Nephron progenitor cell (in vitro differentiated cells): ENCODE measurements around the gene GSTM5.
"Not testable (repeated sequence)": the region's sequence is repeated elsewhere in the genome, so short reads cannot be mapped to it uniquely, and the experiment has no call there.

Experiments
- DNase-seq: peaks from one replicate; pipeline ENCODE4 v3.0.0; 2021
- H3K27ac Mint-ChIP-seq: 2 replicates; pipeline ENCODE4 v1.8.0; 2021; ENCODE audit warnings: mild to moderate bottlenecking, moderate library complexity, mixed read lengths
- H3K27me3 Mint-ChIP-seq: 2 replicates; pipeline ENCODE4 v1.8.0; 2021; ENCODE audit warnings: mild to moderate bottlenecking, low read depth, mixed read lengths; ENCODE audit not compliant: poor library complexity
- H3K36me3 Mint-ChIP-seq: 2 replicates; pipeline ENCODE4 v1.8.0; 2021; ENCODE audit warnings: low read depth, mixed read lengths
- H3K4me1 Mint-ChIP-seq: 2 replicates; pipeline ENCODE4 v1.8.0; 2021; ENCODE audit warnings: mixed read lengths
- H3K4me3 Mint-ChIP-seq: 2 replicates; pipeline ENCODE4 v1.8.0; 2021; ENCODE audit warnings: mild to moderate bottlenecking, moderate library complexity, mixed read lengths
- H3K9me3 Mint-ChIP-seq: 2 replicates; pipeline ENCODE4 v1.8.0; 2021; ENCODE audit warnings: mild to moderate bottlenecking, moderate library complexity, mixed read lengths
- CTCF ChIP-seq: fragments of 200-600 bp; sonication (generic); IDR thresholded peaks from 2 replicates; pipeline ENCODE4 v1.5.0; 2021; ENCODE audit warnings: antibody characterized with exemption

Gene GSTM5

GRCh38 chr1:109687641-109688499 lies 24.2 kb upstream of the GSTM5 start, which contains the start of gene GSTM1:
Gene GSTM1, plus strand, starts transcription at chr1:109687817. Its CDS starts 57 bp downstream, at chr1:109687874.
- Mint-ChIP-seq H3K9me3 (peaks cover 5% of the 10 kb centered on the region), H3K36me3 (peaks cover 10% of the 10 kb centered on the region), H3K27me3 (peaks cover 2% of the 10 kb centered on the region), H3K27ac (no peak within 1 kb of the TSS), H3K4me3 (peak within 1 kb of the TSS; percentile 81), H3K4me1 (peaks cover 5% of the 10 kb centered on the region)
- peak; percentile 69 for DNase-seq
- TF ChIP-seq CTCF, result no peak

- peaks cover 10% of the 10 kb centered on the region for H3K36me3 Mint-ChIP-seq
- peaks cover 2% of the 10 kb centered on the region for H3K27me3 Mint-ChIP-seq
- peaks cover 2% of the 10 kb centered on the region for H3K9me3 Mint-ChIP-seq
- no peak for TF ChIP-seq CTCF
- no peak for DNase-seq
- no peak overlapping the region for H3K27ac Mint-ChIP-seq
- peaks cover 5% of the 10 kb centered on the region for H3K4me1 Mint-ChIP-seq
- no peak overlapping the region for H3K4me3 Mint-ChIP-seq
These were observed 22.1 kb upstream of the GSTM5 start for GRCh38 chr1:109689844-109690405.

DNA sequence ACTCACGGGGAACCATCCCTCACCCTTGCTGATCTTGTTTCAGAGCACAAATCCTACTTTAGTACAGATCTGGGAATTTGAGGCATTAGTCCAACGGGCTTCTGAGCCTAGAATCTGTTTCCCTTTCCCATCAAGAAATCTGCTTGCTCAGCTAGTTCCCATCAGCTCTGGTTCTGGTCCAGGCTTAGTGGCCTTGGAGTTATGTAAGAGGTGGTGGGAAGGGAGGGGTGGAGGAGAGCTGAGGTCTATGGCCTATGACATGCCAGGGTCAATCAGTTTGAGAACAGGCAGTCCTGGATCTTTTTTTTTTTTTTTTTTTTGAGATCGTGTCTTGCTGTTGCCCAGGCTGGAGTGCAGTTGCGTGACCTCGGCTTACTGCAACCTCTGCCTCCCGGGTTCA lies 20.3 kb upstream of the GSTM5 start:
- H3K4me1 Mint-ChIP-seq, result peaks cover 5% of the 10 kb centered on the region

GRCh38 chr1:109694400-109694799 lies 17.7 kb upstream of the GSTM5 start:
- not testable (repeated sequence) for H3K4me3 Mint-ChIP-seq

More for the DNA sequence above, 20.3 kb upstream of the GSTM5 start:
- H3K36me3 Mint-ChIP-seq, result peaks cover 10% of the 10 kb centered on the region
- no peak overlapping the region for H3K4me3 Mint-ChIP-seq
- no peaks in the 10 kb centered on the region for H3K9me3 Mint-ChIP-seq
- no peak for DNase-seq
- H3K27me3 Mint-ChIP-seq, result peaks cover 2% of the 10 kb centered on the region
- no peak overlapping the region for H3K27ac Mint-ChIP-seq
- TF ChIP-seq CTCF, result no peak

DNA sequence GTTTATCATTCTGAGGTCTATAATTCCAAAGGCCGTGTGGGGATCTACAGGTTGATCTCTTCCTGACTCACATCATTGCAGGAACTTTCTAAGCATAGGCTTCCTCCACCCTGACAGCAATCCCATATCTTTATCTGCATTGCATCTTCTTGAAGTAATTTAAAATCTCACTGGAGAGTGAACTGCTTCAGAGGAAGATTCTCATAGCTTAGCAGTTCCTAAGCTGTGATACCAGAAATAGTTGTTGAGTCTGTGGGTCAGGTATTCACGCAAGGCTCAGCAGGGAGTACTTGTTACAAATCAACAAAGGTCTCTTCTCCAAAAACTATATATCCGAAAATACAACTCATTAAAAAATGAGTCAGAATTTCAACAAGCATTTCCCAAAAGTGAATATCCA lies 16.9 kb upstream of the GSTM5 start:
- DNase-seq, H3K4me3 Mint-ChIP-seq, H3K9me3 Mint-ChIP-seq, H3K27ac Mint-ChIP-seq, H3K4me1 Mint-ChIP-seq, H3K36me3 Mint-ChIP-seq, H3K27me3 Mint-ChIP-seq: not testable (repeated sequence)

More at GRCh38 chr1:109694400-109694799, 17.7 kb upstream of the GSTM5 start:
- H3K4me1 Mint-ChIP-seq, H3K9me3 Mint-ChIP-seq, H3K27me3 Mint-ChIP-seq, H3K27ac Mint-ChIP-seq, DNase-seq: not testable (repeated sequence)
- peaks cover 12% of the 10 kb centered on the region for H3K36me3 Mint-ChIP-seq

DNA sequence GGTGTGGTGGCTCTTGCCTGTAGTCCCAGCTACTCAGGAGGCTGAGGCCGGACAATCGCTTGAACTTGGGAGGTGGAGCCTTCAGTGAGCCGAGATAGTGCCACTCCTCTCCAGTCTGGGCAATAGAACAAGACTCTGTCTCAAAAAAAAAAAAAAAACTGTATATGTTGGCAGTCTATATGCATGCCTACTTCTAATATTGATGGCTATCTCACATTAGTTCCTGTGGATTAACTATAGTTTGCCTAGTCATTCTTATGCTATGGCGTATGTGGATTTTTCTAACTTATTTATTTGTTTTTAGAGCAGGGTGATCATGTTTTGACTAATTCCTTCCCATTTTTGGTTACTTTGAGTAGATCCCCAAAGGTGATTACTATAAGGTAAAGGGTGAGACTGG lies 15.0 kb upstream of the GSTM5 start:
- no peaks in the 10 kb centered on the region for H3K4me1 Mint-ChIP-seq
- peaks cover 3% of the 10 kb centered on the region for H3K36me3 Mint-ChIP-seq
- no peak for TF ChIP-seq CTCF
- H3K27ac Mint-ChIP-seq, result no peak overlapping the region
- H3K9me3 Mint-ChIP-seq, result no peaks in the 10 kb centered on the region
- no peak overlapping the region for H3K4me3 Mint-ChIP-seq
- DNase-seq, result no peak
- no peaks in the 10 kb centered on the region for H3K27me3 Mint-ChIP-seq

DNA sequence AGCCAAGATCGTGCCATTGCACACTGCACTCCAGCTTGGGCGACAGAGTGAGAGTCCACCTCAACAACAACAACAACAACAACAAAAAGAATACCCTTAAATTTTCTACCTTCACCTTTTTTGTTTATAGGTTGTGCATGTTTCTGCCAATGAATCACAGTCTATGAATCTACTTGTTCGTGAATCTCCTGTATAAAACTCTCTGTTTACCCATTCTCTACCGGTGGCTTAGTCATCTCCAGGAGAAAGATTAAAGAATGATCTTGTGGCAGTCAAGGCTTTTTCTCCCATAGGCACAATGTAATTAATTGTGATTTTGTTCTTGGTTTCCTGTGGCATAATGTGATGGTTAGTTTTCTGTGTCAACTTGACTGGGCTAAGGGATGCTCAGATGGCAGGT lies 14.2 kb upstream of the GSTM5 start:
- H3K27me3 Mint-ChIP-seq, DNase-seq, H3K4me3 Mint-ChIP-seq, H3K27ac Mint-ChIP-seq, H3K4me1 Mint-ChIP-seq, H3K36me3 Mint-ChIP-seq, H3K9me3 Mint-ChIP-seq: not testable (repeated sequence)

DNA sequence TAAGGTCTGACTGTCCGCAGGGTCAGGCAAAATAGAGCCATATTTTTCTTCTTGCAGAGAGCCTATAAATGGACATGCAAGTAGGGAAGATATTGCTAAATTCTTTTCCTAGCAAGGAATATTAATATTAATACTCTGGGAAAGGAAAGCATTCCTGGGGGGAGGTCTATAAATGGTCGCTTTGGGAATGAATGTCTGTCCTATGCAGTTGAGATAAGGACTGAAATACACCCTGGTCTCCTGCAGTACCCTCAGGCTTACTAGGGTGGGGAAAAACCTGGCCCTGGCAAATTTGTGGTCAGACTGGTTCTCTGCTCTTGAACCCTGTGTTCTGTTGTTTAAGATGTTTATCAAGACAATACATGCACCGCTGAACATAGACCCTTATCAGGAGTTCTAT lies 9.1 kb upstream of the GSTM5 start:
- DNase-seq, H3K4me1 Mint-ChIP-seq, H3K4me3 Mint-ChIP-seq, H3K27me3 Mint-ChIP-seq, H3K27ac Mint-ChIP-seq: not testable (repeated sequence)
- Mint-ChIP-seq H3K9me3 (peaks cover 32% of the 10 kb centered on the region), H3K36me3 (peaks cover 19% of the 10 kb centered on the region)
